ENCODE data around the gene GBP4.

DNA sequence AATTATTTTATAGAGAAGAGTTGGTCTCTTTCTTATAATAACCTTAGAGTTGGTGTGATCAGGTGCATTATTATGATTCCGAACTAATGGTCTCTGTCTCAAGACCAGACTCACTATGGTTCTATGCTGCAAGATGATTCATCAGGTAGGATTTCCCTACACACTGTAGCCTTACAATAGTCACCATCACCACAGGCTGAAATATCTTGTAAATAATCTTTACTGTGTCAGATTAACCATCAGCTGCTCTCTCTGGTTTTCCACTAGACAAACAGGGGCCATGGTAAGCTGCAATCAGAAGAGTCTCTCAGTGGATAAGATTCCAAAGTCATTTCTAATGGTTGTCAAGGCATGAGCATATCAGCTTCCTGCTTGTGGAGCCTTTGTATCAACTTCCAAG, 4.4 kb upstream of the GBP4 start:
- TF ChIP-seq, protein P1, sequence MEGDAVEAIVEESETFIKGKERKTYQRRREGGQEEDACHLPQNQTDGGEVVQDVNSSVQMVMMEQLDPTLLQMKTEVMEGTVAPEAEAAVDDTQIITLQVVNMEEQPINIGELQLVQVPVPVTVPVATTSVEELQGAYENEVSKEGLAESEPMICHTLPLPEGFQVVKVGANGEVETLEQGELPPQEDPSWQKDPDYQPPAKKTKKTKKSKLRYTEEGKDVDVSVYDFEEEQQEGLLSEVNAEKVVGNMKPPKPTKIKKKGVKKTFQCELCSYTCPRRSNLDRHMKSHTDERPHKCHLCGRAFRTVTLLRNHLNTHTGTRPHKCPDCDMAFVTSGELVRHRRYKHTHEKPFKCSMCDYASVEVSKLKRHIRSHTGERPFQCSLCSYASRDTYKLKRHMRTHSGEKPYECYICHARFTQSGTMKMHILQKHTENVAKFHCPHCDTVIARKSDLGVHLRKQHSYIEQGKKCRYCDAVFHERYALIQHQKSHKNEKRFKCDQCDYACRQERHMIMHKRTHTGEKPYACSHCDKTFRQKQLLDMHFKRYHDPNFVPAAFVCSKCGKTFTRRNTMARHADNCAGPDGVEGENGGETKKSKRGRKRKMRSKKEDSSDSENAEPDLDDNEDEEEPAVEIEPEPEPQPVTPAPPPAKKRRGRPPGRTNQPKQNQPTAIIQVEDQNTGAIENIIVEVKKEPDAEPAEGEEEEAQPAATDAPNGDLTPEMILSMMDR (IDR thresholded peaks at IDR 0.05), result no peak
- no peak for TF ChIP-seq EP300 (IDR thresholded peaks at IDR 0.05; ENCODE audit: low read depth)
- no peak for TF ChIP-seq POLR2AphosphoS5 (IDR thresholded peaks at IDR 0.05)
